HG02938 (cell line): ENCODE data around the gene HDAC8.
"Not testable (repeated sequence)": the region's sequence is repeated elsewhere in the genome, so short reads cannot be mapped to it uniquely, and the experiment has no call there.

Source experiments
- ATAC-seq: cut with Tn5 transposase; IDR thresholded peaks from one replicate; pipeline ENCODE4 v1.9.1; 2021; ENCODE audit warnings: mild to moderate bottlenecking, moderate library complexity; ENCODE audit not compliant: unreplicated experiment

The HDAC8 gene

DNA sequence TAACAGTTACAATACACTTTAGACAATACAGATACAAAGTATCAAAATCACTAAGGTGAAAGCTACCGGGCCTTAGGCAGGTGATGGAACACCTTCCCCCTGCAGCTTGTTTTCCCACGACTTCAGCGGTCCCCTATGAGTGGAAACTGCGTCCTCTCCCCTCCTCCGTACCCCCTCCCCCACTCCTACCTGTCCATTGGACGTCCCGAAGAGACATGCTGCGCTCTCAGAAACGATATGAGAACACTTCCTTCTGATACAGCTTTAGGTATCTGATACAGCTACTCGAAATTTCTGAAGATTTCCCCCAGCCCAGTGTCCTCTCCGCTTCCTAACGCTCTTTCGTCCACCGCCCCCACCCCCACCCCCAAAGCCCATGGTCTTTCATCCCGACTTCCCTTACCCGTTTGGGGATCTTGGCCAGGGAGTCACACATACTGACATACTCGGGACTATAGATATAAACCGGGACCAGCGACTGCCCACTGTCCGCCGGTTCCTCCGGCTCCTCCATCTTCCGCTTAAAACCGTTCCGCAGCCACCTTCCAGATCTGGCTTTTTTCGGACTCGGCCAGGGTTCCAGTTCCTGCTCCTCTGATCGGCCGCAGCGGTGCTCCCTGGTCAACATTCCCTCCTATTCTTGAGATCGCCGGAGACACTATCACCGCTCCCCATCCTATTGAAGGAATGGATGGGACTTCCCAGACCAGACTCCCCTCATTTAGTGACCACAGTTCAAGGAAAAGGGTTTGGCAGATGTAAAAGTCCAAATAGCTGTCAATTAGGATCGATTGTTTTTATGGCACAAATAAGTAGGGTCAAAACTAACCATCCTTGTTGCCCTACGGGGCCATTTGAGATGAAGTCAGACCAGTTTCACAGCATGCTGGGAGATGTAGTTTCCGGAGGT, at the start of gene HDAC8:
HDAC8 (minus strand) TSS at position 596 of the 910 bp plus-strand sequence; CDS start at position 514, 82 bp downstream.
- ATAC-seq: peak; percentile 97

GRCh38 chrX:72621625-72622485, 49.2 kb upstream of the HDAC8 start:
- peak; percentile 80 for ATAC-seq

DNA sequence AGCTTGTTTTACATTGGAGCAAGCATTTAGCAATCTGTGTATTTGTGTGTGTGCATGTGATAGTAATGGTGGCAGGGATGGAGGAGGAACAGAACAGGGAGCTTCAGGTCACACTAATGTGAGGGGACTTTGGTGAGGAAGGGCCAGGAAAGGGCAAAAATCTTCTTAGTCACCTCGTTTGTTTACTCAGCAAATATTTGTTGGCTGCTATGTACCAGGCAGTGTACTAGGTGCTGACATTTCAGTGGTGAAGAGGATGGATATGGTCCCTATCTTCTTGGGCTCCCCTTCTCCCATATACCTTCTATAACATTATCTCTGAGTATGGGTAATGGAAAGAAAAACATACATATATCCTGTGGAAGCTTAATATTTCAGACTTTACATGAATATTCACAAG, 48.5 kb upstream of the HDAC8 start:
- ATAC-seq: peak; percentile 15

GRCh38 chrX:72620550-72621145, 48.0 kb upstream of the HDAC8 start:
- no peak for ATAC-seq

GRCh38 chrX:72609313-72609712, 36.7 kb upstream of the HDAC8 start:
- no peak for ATAC-seq

GRCh38 chrX:72604705-72605104, 32.1 kb upstream of the HDAC8 start:
- no peak for ATAC-seq

DNA sequence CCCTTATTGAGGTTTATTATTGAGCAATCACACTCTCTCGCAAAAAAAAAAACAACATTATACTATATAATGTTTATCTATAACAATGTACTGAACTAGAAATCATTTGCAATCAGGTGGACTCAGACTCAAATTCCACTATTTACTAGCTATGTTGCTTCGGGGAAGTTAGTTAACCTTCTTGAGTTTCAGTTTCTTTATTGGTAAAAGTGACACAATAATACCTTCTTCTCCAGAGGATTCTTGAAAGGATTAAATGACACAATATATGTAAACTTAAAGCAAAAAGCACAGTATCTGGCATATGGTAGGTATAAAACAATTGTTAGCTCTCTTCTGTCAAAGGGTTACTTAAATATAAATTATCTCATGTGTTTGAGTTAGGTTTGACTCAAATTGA, 31.5 kb upstream of the HDAC8 start:
- no peak for ATAC-seq

DNA sequence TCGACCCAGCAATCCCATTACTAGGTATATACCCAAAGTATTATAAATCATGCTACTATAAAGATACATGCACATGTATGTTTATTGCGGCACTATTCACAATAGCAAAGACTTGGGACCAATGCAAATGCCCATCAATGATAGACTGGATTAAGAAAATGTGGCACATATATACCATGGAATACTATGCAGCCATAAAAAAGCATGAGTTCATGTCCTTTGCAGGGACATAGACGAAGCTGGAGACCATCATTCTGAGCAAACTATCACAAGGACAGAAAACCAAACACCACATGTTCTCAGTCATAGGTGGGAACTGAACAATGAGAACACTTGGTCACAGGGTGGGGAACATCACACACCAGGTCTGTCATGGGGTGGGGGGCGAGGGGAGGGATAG, 18.4 kb upstream of the HDAC8 start:
- ATAC-seq: not testable (repeated sequence)

- no peak for ATAC-seq
These were observed 11.5 kb upstream of the HDAC8 start for GRCh38 chrX:72584163-72584562.

DNA sequence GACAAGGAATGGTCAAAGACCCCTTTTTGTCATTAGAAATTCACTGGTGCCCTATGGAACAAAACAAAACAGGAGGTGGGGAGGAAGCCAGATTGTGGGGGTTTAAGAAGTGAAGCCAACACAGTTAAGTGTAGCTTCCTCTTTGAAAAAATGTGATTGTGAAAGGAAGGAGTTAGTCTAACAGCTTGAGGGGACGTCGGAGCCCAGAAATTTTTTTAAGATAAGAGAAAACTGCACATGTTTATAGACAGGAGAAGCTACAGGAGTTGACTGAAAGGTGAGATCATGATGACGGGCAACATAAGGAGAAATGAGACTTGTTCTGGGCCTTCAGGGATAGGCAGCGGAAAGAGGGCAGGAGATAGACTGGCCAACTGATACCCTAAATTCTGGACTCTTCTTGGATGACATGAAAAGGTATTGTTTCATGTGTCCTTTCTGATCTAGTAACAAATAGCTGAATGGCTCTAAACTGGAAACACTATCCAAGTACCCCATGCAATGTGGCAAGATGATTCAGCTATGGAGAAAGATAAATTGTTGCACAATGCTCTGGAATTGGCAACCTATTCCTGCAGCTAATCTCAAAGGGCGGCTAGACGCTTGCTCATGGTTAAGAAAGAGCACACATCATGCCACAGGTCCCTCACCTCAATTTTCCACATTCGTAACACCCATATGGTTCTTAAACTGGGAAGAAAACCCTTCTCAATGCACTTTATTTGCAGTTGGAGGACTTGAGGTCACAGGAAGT, 3.7 kb upstream of the HDAC8 start:
- ATAC-seq: no peak

- ATAC-seq: peak; percentile 23
These were observed 492 bp upstream of the HDAC8 start for GRCh38 chrX:72573158-72573511.

DNA sequence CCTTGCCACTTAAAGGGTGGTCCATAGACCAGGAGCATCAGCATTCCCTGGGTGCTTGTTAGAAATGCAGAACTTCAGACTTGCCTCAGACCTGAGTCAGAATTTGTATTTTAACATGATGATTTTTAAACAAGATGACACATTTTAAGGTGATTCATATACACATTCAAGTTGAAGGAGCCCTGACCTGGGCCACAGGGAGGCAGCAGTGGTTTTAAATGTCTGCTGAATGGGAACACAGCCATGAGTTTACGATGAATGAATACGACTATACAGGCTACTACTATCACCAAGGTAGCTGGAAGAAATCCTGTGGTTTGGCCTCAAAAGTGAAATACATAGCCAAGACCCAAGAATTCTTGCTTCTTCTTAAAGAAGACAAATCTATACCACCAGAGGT, 2.9 kb downstream of the HDAC8 start:
- ATAC-seq: no peak

DNA sequence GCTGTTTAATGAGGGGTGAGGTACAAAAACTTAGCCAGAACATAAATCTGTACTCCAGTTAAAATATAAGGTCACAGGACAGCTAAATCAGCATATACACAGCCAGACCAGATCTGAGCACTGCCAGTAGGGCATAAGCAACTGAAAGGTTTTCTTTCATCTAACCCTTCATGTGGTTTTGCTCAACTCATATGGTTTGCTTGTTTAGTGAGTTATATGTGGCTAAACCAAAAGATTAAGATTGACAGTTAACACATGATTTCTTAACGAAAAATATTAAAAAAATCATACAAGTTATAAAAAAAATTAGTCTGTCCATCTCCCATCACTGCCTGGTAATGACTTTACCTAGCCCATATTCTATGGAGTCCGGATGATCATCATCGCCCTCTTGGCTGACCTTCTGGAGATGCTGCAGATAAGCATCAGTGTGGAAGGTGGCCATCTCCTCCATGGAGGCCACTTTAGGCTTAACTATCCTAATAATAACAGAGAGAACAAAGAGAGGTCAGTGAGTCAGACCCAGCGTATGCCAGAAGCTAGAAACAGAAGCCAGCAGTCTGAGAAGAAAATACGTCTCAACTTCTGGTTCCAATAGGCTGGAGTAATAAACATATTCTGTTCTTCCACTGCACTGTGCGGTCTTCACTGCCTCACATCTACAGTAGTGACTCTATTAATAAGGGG, 4.1 kb downstream of the HDAC8 start:
- no peak for ATAC-seq

DNA sequence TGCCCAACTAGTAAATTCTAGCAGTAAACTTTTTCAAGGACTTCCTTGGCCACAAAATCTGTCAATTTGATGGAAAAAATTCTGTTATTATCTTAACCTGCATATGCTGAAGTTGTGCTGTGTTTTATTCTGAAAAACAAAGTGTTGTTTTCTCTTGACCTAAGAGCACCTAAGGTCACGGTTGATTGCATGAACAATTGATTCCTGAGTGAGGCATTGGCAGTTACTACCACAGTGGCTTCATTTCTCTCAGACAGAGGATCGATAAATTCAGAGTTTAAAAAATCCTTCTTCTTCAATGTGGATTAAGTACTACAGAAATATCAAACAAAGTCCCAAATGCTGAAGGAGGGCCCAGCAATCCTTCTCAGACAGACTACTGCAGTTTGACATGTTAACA, 6.2 kb downstream of the HDAC8 start:
- ATAC-seq: no peak

- ATAC-seq: not testable (repeated sequence)
These were observed 13.0 kb downstream of the HDAC8 start for GRCh38 chrX:72559655-72560054.

DNA sequence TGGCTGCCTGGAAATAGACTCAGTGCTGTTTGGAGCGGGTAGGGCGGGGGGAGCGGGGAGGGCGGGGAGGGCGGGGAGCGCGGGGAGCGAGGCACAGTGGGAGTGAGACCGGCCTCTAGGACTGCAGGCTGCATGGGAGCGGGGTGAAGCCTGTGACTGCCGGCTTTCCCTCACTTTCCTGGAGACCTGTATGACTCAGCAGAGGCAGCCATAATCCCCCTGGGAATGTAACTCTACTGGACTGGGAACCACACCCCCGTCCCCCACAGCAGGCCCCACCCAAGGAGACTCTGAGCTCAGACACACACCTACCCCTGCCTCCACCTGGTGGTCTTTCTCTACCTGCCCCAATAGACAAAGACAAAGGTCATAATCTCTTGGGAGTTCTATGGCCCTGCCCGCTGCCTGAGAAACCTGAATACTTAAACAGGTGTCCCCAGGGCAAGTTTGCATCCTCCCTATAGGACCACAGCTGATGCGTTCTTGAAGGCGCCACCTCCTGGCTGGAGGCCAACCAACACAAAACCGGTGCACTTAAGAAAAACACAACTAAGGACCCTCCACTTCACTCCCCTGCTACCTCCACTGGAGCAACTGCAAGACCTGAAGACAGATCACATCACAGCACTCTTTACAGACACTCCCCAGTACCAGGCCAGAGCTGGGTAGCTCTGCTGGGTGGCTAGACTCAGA, 18.0 kb downstream of the HDAC8 start:
- ATAC-seq: no peak

GRCh38 chrX:72552443-72552842, 20.2 kb downstream of the HDAC8 start:
- not testable (repeated sequence) for ATAC-seq

GRCh38 chrX:72545990-72546389, 26.7 kb downstream of the HDAC8 start:
- ATAC-seq: no peak

DNA sequence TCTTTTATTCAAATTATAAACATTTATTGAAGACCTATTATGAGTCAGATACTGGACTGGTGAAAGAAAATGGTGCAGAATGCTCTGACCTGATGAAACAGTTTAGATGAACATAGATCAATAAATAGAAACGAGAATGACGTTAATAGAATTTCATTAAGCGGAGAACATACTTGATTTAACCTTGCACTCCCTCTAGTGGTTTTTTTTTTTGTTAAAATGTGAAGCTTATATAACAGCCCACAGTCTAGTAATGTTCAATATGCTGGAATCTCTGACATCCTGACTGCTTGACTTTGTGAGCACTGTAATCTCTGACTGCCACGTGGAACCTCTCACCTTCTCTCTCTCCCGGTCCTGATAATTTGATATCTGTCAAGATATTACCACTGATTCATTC, 32.3 kb downstream of the HDAC8 start:
- ATAC-seq: no peak

GRCh38 chrX:72539822-72540221, 32.8 kb downstream of the HDAC8 start:
- no peak for ATAC-seq
